Measurements from ENCODE around the gene SLC46A2.

GRCh38 chr9:112880650-112881049 is 10.0 kb downstream of the SLC46A2 start:
- no peak for TF ChIP-seq CTCF (IDR thresholded peaks at IDR 0.05)
- TF ChIP-seq POLR2A (IDR thresholded peaks at IDR 0.05) = no peak

Data from Peyer's patch (tissue), 4 donors.